IPS-NIHi7 (cell line): ENCODE data around the gene C20orf144.
A peak's percentile ranks its signal among the peaks of the same experiment; 100 is the strongest.
"Not testable (repeated sequence)": the region's sequence is repeated elsewhere in the genome, so short reads cannot be mapped to it uniquely, and the experiment has no call there.

Experiments used
- DNase-seq: peaks from one replicate; pipeline ENCODE4 v3.0.0; 2012; ENCODE audit warnings: mixed read lengths; ENCODE audit errors: extremely low spot score

The C20orf144 gene

GRCh38 chr20:33693741-33694638 lies 31.9 kb downstream of the C20orf144 start:
- no peak for DNase-seq

- DNase-seq: no peak
Observed at GRCh38 chr20:33694639-33695012, 32.5 kb downstream of the C20orf144 start.

GRCh38 chr20:33696448-33696847 lies 34.3 kb downstream of the C20orf144 start:
- DNase-seq: no peak

- DNase-seq: no peak
Observed at GRCh38 chr20:33697129-33697528, 35.0 kb downstream of the C20orf144 start.

GRCh38 chr20:33698966-33699365 lies 36.8 kb downstream of the C20orf144 start:
- not testable (repeated sequence) for DNase-seq

- not testable (repeated sequence) for DNase-seq
Observed at GRCh38 chr20:33700696-33701441, 38.7 kb downstream of the C20orf144 start.

- DNase-seq: no peak
Observed at GRCh38 chr20:33701629-33702450, 39.7 kb downstream of the C20orf144 start.

GRCh38 chr20:33702861-33703260 lies 40.7 kb downstream of the C20orf144 start:
- DNase-seq: no peak

GRCh38 chr20:33703498-33704137 lies 41.5 kb downstream of the C20orf144 start:
- DNase-seq: no peak

GRCh38 chr20:33704197-33704924 lies 42.2 kb downstream of the C20orf144 start:
- DNase-seq: no peak

GRCh38 chr20:33707668-33708067 lies 45.5 kb downstream of the C20orf144 start:
- DNase-seq: no peak

GRCh38 chr20:33709398-33709797 lies 47.3 kb downstream of the C20orf144 start:
- no peak for DNase-seq

GRCh38 chr20:33709905-33710541 lies 47.9 kb downstream of the C20orf144 start:
- peak; percentile 59 for DNase-seq

- no peak for DNase-seq
Observed at GRCh38 chr20:33710681-33711445, 48.7 kb downstream of the C20orf144 start.

GRCh38 chr20:33711446-33711738 lies 49.3 kb downstream of the C20orf144 start:
- no peak for DNase-seq
